ENCODE measurements around the gene SLC24A4.

- TF ChIP-seq CTCF (IDR thresholded peaks at IDR 0.05) (no peak), POLR2A (IDR thresholded peaks at IDR 0.05) (no peak)
Measured at GRCh38 chr14:92524602-92525185, 201.7 kb downstream of the SLC24A4 start.

Data from testis (tissue), 2 donors.